ENCODE results near the gene IZUMO1.

IZUMO1 gene

DNA sequence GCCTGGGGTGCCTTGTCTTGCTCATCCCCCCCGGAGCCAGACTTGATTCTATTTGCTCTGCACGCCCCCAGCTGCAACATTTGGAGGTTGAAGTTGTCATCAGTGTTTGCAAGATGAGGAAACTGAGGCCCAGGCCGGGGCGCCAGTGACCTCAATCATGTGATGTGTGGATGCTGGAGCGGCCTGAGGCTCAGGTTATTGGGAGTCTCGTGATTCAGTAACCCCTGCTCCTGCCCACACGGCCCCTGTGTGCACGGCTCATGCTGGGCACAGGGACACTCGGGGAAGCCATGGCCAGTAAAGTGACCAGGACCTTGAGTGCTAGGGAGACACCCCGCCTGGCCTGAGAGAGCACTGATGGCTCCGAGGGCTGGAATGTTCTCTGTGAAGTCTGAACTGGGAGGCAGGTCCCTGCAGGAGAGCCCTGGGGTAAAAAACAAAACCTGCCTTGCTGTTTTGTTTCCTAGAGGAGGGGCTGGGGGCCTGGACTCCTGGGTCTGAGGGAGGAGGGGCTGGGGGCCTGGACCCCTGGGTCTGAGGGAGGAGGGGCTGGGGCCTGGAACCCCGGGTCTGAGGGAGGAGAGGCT is 10.5 kb upstream of the IZUMO1 start:
- DNase-seq (ENCODE audit: low spot score) = no peak

DNA sequence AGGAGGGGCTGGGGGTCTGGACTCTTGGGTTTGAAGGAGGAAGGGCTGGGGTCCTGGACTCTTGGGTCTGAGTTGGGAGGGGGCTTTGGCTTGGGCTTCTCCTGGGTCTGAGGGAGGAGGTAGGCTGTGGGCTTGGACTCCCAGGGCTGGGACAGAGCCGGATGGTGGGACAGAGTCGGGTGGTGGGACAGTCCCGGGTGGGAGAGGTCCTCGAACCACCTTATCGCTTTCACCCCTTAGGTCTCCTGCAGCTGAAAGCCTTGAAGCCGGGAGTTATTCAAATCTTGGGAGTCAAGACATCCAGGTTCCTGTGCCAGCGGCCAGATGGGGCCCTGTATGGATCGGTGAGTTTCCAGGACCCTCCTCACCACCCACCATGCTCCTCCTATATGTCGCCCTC is 10.0 kb upstream of the IZUMO1 start:
- no peak for DNase-seq (ENCODE audit: low spot score)

DNA sequence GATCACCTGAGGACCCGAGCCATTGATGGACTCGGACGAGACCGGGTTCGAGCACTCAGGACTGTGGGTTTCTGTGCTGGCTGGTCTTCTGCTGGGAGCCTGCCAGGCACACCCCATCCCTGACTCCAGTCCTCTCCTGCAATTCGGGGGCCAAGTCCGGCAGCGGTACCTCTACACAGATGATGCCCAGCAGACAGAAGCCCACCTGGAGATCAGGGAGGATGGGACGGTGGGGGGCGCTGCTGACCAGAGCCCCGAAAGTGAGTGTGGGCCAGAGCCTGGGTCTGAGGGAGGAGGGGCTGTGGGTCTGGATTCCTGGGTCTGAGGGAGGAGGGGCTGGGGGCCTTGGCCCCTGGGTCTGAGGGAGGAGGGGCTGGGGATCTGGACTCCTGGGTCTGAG is 9.5 kb upstream of the IZUMO1 start:
- no peak for DNase-seq (ENCODE audit: low spot score)

DNA sequence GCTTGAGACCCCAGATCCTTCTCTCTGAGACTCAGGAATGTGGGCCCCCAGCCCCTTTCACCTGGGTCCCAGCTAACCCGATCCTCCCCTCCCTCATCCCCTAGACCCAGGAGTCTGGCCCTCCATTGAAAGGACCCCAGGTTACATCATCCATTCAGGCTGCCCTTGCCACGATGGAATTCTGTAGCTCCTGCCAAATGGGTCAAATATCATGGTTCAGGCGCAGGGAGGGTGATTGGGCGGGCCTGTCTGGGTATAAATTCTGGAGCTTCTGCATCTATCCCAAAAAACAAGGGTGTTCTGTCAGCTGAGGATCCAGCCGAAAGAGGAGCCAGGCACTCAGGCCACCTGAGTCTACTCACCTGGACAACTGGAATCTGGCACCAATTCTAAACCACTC is 9.1 kb upstream of the IZUMO1 start:
- DNase-seq (ENCODE audit: low spot score) = no peak

DNA sequence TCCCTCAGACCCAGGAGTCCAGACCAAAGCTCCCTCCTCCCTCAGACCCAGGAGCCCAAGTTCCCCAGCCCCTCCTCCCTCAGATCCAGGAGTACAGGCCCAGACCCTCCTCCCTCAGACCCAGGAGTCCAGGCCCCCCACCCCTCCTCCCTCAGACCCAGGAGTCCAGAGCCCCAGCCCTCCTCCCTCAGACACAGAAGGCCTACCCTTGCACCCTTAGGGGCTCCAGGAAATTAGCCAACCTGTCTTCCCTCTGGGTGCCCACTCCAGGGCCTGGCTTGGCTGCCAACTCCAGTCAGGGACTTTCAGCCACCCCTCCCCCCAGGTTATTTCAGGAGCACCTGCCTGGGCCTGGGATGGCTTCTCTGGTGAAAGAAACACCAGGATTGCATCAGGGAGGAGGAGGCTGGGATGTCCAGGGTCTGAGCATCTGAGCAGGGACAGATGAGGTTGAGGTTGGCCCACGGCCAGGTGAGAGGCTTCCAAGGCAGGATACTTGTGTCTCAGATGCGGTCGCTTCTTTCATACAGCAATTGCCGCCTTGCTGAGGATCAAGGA is 8.5 kb upstream of the IZUMO1 start, which contains the start of gene FGF21:
Gene FGF21 (plus strand): TSS at position 441 of the 558 bp plus-strand sequence. CDS start 713 bp downstream, outside the sequence.
- DNase-seq (ENCODE audit: low spot score) = no peak

DNA sequence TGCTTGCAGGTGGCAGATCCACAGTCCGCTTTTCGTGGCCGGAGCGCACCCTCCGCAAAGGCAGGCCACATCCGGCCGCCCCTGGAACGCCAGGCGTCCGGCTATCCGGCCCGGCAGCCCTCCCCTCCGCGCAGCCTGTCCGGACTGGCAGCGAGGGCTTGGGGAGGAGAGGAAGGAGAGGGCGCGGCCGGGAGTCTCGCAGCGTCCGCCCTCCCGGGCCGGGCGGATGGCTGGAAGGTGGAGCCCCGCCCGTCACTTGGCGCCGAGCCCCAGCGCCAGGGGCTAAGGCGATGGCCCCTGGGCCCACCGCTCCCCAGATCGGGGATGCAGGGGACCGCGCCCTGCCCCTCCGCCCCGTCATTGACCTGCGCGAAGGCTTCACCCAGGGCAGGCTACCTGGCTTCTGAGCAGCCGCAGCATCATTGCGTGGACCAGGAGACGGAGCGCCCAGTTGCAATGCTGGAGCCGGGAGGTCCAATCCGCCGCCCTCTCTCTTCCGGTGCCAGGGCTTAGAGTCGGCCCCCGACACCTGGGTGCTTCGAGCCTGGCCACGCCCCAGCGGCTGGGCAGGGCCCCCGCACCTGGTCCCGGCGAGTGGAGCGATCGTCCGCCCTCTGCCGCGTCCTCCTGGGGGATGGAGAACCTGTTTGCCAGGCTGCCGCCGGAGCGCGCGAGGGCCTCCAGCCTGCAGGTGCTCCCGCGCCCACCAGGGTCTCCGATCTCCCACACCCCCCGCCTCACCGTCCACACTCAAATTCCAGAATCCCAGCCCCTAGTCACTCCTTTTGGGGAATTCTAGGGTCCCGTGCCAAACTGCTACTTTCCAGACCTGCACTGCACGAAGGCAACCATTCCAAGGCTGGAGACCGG is 6.0 kb upstream of the IZUMO1 start, which contains the start of gene FUT1:
Gene FUT1 (minus strand): TSS at position 146 of the 870 bp plus-strand sequence. CDS start 1,360 bp downstream, outside the sequence.
- DNase-seq (ENCODE audit: low spot score) = peak; percentile 43

DNA sequence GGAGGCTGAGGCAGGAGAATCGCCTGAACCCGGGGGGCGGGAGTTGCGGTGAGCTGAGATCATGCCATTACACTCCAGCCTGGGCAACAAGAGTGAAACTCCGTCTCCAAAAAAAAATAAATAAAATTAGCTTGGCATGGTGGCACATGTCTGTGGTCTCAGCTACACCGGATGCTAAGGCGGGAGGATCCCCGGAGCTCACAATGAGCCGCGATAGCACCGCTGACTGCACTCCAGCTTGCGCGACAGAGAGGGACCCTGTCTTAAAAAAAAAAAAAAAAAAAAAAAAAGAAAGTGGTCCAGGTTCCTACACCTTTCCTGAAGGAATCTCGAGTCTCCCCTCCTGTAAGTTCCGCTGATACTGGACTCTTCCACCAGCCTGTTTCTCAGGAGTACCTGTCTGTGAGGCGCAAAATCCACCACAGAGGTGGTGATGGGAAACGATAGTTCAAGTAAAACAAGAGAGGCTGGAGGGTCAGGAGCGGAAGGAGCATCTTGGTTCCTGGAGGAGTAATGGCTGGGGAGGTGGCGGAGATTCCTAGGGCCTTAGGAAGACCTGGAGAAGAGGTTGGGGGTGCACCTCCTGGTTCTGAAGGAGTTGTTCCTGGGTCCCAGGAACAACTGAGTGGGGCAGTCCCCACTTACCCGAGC is 5.3 kb upstream of the IZUMO1 start:
- no peak for DNase-seq (ENCODE audit: low spot score)

DNA sequence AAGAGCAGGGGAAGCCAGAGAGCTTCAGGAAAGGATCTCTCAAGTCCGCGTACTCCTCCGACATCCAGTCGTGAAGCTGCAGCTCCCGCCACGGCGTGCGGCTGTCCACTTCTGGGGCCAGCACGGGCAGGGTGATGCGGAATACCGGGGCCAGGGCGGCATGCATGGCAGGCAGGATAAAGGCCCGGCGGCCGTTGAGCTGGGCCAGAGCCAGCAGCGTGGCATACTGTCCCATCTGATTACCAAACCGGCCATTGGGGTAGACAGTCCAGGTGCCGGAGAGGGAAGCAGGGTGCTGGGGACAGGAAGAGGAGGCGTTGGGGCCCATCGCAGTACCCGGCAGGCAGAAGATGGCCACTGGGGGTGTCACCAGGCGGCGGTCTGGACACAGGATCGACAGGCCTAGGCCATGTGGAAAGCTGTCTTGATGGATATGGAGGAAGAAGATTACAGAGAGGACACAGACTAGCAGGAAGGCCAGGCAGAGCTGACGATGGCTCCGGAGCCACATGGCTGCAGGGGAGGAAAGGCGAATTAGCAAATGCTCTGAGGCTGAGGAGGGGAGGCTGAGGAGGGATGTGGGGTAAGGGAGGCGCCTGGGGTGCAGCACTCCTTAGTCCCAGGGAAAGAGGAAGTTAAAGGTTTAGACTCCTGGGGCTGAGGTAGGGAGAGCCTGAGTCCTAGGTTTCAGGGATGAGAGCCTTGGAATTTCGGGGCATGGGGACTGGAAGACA is 4.2 kb upstream of the IZUMO1 start:
- DNase-seq (ENCODE audit: low spot score) = no peak

DNA sequence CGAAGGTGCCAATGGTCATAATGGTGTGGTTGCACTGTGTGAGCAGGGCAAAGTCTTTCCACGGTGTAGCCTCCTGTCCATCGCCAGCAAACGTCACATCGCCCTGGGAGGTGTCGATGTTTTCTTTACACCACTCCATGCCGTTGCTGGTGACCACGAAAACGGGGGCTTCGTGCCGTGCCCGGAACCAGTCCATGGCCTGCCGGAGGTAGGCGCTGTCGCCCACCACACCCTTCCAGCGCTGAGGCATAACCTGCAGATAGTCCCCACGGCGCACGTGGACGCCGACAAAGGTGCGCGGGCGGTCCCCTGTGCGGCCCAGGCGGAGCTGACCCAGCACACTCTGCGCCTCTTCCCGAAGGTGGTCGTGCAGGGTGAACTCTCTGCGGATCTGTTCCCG is 3.6 kb upstream of the IZUMO1 start:
- DNase-seq (ENCODE audit: low spot score) = no peak

DNA sequence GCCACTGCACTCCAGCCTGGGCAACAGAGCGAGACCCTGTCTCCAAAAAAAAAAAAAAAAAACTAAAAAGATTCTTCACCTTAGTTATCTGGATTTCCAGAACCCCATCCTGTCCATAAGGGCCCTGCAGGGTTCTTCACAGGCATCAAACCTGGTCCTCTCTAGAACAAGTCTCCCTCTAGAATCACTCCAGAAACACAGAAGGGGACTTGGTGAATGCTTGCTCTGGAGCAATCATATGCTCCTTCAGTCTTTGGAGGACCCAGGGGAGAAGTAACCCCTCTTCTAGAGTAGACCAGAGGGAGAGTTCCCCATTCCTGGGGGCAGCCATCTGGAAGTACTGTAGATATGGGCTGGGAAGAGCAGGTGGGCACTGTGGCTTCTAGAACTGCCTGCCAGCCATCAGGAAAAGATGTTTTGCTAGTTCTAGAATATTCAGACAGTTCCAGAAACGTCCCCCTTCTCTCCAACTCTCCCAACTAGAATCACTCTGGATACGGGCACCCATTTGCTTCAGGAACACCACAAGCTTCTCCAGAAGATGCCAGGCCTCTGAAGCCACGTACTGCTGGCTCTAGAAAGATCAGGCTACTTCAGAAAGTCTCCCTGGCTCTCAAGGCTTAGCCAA is 3.0 kb upstream of the IZUMO1 start:
- no peak for DNase-seq (ENCODE audit: low spot score)

DNA sequence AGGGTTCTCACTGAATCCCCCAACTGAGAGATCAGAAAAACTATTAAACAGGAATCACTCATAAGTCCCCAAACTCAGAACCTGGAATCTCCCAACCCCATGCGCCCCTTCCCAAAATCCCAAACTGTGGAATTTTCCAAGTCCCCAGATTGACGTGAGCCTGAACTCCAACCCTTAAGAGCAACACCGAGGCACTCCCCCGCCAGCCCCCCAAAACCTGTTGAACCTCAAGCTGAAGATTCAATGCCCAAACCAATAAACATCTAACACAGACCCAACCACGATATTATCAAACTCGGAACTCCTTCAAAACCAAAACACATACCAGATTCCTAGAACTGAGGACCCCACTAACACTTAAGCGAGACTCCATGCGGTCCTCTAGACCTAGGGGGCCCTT is 599 bp downstream of the IZUMO1 start:
- DNase-seq (ENCODE audit: low spot score) = no peak

DNA sequence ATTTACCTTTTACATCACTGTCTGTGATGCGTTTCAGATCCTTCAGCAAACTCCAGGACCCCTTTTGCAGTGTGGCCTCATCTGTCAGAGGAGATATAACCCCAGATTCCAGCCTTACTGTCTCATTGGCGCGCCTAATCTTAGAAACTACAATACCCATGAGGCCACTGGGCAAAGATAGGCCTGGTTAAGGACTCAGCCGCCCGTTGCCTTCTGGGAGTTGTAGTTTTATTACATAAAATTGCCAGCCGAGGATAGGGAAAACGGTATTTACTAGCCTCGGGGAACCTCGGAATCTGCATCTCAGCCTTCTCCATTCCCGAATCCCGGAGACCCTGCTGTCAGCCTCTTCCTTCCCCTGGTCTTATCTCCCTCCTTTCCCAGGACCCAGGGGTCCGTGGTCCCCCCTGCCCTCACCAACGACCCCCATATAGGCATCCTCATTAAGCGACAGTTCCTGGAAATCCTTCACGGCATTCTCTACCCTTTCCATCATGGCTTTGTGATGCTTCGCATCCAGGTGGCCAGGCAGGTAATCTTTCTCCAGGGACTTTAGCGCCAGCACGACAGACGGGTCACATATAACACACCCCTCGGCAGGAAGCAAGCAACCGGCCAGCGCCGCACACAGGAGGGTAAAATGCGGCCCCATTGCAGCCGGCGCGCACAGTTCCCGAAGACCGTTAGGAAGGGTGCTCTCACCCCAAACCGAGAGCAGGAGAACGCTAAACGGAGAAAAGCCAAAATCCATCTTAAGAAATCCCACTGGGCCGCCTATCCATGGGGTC is 1.3 kb downstream of the IZUMO1 start:
- DNase-seq (ENCODE audit: low spot score) = peak; percentile 79

DNA sequence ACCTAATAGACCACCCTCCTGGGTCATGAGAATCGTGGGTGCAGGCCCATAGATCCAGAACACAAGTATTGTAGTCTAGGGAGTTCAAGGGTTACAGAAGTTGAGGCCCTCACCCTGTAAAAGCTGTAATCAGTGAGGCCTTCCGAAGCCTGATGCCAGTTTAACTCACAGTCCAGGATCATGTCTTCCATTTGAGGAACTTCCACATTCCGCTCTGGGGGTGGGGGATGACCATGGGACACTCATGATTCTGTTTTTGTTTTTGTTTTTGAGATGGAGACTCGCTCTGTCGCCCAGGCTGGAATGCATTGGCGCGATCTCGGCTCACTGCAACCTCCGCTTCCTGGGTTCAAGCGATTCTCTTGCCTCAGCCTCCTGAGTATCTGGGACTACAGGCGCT is 4.6 kb downstream of the IZUMO1 start:
- no peak for DNase-seq (ENCODE audit: low spot score)

DNA sequence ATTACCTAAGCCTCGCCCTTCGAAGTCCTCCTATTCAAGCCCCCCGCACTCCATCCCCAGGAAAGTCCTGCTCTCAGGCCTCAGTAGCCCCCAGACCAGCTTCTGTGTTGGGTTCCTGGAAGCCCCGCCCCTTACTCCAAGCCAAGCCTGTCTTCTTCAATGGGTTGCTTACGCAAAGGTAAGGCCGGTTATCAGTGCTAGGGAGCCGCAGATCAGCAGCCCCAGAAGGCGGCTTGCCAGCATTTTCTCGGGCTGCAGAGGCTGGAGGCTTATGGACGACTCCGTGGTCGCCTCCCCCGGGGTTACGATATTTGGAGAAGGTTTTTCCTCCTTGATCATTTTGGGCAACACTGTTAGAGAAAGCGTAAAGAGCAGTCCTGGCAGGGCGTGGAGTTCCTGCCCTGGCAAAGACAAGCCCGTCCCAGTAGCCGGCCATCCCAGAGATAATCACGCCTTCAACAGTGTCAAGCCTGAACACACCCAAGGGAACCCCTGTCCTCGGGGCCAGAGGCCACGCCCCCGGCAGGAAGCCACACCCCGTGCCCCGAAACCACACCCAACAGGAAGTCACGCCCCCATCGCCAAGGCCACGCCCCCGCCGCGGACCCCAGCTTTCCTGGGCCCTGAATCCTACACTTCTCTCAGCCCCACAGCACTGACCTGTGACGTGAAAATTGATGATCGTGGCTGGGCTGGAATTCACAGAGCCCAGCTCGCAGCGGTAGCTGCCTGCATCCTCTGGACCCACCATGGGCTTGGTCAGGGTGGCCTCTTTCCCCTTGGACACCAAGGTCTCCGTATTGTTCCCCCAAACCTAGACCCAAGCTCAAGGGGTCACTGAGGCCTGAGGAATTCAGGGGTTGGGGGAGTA is 5.3 kb downstream of the IZUMO1 start:
- DNase-seq (ENCODE audit: low spot score) = peak; percentile 58

DNA sequence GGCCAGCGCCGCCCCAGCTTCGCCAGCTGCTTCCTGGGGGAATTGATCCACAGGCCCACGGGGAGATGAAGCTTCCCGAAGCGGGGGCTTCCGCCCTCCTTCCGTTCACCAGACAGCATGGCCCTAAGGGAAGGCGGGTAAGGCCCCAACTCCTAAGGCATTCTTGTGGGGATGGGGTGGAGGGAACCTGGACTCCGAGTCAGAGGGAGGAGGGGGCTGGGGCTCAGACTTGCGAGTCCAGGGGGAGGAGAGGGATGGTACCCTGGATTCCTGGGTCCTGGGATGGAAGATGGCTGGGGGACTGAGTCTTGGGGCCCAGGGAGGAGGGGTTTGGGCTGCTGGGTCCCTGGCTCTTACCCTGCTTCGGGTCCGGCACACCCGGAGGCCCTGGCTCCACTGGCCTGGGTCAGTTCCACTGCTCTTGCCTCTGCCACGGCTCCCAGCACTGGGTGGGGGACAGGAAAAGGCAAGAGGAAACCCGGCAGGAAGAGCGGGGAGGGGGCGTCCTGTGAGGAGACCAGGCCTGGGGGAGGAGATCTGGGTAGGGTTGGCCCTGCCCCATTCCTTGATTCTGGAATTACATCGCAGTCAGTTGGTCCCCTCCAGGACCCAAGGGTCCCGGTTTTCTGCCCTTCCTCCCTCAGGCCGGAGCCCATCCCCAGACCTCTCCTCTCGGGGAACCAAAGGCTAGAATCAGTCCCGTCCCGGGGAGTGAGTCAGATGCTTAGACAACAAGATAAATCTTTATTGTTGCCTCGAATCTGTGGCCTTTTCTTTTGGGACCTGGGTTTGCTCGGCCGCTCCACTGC is 6.3 kb downstream of the IZUMO1 start, which contains the start of gene RASIP1:
Gene RASIP1 (minus strand): TSS at position 447 of the 809 bp plus-strand sequence. CDS start 328 bp downstream, at position 119.
- no peak for DNase-seq (ENCODE audit: low spot score)

DNA sequence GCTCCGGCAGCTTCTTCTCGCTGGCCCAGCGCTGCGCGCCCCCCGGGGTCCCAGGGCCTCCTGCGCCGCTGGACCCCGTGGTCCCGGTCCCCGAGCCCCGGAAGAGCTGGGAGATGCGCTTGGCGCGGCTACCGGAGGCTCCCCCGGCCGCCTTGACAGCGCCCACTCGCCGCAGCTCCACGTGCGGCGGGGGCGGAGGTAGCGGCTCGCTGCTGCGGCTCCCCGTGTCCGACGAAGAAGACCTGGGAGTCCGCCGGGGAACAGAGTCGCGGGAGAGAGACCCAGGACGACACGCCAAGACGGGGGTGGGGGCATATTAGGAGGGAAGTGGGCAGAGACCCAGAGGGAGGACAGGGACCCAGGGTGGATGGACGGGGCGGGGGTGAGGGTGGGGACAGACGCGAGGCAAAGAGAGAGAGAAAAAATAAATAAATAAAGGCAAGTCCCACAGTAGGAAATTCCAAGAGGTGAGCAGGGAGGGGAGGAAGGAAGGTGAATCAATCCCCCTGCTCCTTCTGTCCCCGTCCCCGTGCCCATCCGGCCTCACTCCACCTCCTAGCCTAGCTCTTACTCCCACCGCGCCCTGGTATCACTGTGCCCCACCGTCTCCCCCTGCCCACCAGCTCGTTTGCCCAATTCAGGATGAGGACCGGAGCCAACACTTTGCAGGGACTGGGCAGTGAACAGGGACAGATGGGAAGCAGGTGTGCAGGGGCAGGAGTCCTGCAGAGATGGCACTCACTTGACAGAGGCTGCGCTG is 7.1 kb downstream of the IZUMO1 start:
- DNase-seq (ENCODE audit: low spot score) = no peak

DNA sequence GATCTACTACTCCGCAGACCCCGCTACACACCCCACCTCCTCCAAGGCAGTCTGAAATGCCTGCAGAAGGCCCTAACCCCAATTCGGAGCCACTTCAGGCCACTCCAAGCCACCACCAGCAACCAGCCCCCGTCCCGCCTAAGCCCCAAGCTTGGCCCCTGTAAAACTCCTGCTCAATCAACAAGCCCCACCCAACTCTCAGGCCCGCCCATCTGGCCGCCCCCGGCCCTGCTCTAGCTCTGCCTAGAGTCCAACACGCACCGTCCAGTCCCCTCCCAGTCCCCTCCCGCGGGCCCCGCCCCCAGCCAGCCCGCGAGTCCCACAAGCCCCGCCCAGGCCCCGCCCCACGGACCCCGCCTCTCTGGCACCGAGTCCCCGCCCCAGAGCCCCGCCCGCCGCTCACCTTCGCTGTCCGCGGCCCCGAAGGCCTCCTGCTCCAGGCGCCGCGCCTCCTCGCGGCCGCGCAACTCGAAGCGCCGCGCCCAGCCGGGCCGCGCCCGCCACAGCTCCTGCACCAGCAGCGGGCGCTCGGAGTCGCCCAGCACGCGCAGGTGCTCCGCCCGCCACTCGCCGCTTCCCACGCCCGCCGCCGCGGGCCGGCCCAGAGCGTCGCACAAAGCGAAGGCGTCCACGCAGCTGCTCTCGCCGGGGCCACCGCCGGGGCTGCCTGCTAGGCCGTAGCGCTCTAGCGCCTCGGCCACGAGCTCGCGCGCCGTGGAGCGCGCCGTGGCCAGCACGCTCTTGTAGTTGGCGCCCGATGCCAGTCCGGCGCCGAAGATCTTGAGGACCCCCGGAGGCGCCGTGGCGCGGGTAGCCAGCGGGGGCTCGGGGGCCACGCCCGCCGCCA is 7.9 kb downstream of the IZUMO1 start:
- DNase-seq (ENCODE audit: low spot score) = peak; percentile 99
